Measurements from ENCODE around the gene ZBTB38. TPM values are rescaled to one million over a fixed set of nuclear protein-coding genes. Genes with fewer than 3 reads are reported as not detected.

Gene ZBTB38
- total RNA-seq, 1 experiment from 2014 or later: 46.7 TPM

DNA sequence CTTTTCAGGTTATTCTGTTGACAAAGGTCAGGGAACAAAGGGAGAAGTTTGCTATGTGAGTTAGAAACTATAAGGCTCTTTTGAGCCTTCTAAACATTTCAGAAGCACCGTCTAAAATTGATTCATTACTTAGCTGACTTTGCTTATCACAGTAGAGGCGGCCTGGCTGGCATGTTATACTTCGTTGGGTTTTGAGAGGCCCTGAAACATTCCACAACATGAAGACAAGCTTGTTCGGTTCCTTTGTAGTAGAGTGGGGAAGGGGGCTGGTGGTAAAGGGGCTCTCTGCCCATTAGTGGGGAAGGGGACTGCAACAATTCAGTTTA lies 23.6 kb downstream of the ZBTB38 start:
- H3K27me3 ChIP-seq (ENCODE audit: control insufficient read depth, insufficient read depth, low read length): no peaks in the 10 kb centered on the region
- in situ Hi-C loops (cut with HindIII; ENCODE audit: low pct_unique_long_range_greater_than_20kb, low sequenced_read_pairs): no loop called here
- H3K36me3 ChIP-seq (ENCODE audit: control insufficient read depth, insufficient read depth, low read length): no peaks in the 10 kb centered on the region
- BruUV-seq (replicated peaks): no TSS peak
- no peaks in the 10 kb centered on the region; the same call in 1 of the 2 replicates for H3K4me1 ChIP-seq (ENCODE audit: control insufficient read depth, insufficient read depth, low read length)
- ChIA-PET CTCF (no interaction called here), POLR2A (no interaction called here)
- no peak for TF ChIP-seq POLR2AphosphoS5 (IDR thresholded peaks at IDR 0.05; ENCODE audit: low read depth, low read length)
- TF ChIP-seq, protein P1, sequence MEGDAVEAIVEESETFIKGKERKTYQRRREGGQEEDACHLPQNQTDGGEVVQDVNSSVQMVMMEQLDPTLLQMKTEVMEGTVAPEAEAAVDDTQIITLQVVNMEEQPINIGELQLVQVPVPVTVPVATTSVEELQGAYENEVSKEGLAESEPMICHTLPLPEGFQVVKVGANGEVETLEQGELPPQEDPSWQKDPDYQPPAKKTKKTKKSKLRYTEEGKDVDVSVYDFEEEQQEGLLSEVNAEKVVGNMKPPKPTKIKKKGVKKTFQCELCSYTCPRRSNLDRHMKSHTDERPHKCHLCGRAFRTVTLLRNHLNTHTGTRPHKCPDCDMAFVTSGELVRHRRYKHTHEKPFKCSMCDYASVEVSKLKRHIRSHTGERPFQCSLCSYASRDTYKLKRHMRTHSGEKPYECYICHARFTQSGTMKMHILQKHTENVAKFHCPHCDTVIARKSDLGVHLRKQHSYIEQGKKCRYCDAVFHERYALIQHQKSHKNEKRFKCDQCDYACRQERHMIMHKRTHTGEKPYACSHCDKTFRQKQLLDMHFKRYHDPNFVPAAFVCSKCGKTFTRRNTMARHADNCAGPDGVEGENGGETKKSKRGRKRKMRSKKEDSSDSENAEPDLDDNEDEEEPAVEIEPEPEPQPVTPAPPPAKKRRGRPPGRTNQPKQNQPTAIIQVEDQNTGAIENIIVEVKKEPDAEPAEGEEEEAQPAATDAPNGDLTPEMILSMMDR (IDR thresholded peaks at IDR 0.05): no peak
- no peak for TF ChIP-seq SIN3A (IDR thresholded peaks at IDR 0.05; ENCODE audit: borderline replicate concordance, insufficient read depth, low read depth, low read length)
- TF ChIP-seq, protein P2, sequence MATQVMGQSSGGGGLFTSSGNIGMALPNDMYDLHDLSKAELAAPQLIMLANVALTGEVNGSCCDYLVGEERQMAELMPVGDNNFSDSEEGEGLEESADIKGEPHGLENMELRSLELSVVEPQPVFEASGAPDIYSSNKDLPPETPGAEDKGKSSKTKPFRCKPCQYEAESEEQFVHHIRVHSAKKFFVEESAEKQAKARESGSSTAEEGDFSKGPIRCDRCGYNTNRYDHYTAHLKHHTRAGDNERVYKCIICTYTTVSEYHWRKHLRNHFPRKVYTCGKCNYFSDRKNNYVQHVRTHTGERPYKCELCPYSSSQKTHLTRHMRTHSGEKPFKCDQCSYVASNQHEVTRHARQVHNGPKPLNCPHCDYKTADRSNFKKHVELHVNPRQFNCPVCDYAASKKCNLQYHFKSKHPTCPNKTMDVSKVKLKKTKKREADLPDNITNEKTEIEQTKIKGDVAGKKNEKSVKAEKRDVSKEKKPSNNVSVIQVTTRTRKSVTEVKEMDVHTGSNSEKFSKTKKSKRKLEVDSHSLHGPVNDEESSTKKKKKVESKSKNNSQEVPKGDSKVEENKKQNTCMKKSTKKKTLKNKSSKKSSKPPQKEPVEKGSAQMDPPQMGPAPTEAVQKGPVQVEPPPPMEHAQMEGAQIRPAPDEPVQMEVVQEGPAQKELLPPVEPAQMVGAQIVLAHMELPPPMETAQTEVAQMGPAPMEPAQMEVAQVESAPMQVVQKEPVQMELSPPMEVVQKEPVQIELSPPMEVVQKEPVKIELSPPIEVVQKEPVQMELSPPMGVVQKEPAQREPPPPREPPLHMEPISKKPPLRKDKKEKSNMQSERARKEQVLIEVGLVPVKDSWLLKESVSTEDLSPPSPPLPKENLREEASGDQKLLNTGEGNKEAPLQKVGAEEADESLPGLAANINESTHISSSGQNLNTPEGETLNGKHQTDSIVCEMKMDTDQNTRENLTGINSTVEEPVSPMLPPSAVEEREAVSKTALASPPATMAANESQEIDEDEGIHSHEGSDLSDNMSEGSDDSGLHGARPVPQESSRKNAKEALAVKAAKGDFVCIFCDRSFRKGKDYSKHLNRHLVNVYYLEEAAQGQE (IDR thresholded peaks at IDR 0.05; ENCODE audit: insufficient read depth in 1 of 2, low read depth in 2 of 2, low read length in 1 of 2): no peak
- TF ChIP-seq TCF7L2 (IDR thresholded peaks at IDR 0.05; ENCODE audit: low read depth, low read length): no peak
- ATAC-seq (no peak), DNase-seq (ENCODE audit: low read depth, low spot score) (no peak)
- no peak overlapping the region for H3K4me3 ChIP-seq (ENCODE audit: low read depth in 2 of 2, low read length in 2 of 2)
- peaks cover 4% of the 10 kb centered on the region; the same call in 1 of the 2 replicates for H3K9me3 ChIP-seq (ENCODE audit: control insufficient read depth, insufficient read depth, low read depth, low read length)
- H3K27ac ChIP-seq (ENCODE audit: low read length): no peak overlapping the region
- intact Hi-C loops (cut with micrococcal nuclease; ENCODE audit: unreplicated experiment): no loop called here

DNA sequence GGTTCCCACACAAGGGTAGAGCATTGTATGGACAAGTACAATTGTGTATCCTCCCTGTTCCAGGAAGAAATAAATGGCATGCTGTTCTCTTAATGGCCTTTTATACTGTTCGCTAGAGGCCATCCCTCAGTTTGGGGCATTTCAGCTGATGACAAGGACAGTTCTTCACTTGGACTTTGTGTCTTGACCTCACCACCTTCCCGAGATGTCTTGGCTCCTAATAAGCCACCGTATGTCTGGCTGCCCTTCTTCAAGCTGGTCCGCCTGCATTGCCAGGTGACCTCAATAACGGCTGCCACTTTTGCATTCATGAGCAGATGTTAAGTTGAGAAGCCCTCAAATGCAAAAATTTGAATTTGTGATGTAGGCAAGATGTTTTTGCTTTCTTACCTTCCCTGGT lies 24.1 kb downstream of the ZBTB38 start:
- no peak overlapping the region for H3K4me3 ChIP-seq (ENCODE audit: low read depth in 2 of 2, low read length in 2 of 2)
- H3K36me3 ChIP-seq (ENCODE audit: control insufficient read depth, insufficient read depth, low read length): no peaks in the 10 kb centered on the region
- TF ChIP-seq SIN3A (IDR thresholded peaks at IDR 0.05; ENCODE audit: borderline replicate concordance, insufficient read depth, low read depth, low read length): no peak
- no peak for TF ChIP-seq TCF7L2 (IDR thresholded peaks at IDR 0.05; ENCODE audit: low read depth, low read length)
- TF ChIP-seq, protein P2 (IDR thresholded peaks at IDR 0.05; ENCODE audit: insufficient read depth in 1 of 2, low read depth in 2 of 2, low read length in 1 of 2): no peak
- no peak for TF ChIP-seq POLR2AphosphoS5 (IDR thresholded peaks at IDR 0.05; ENCODE audit: low read depth, low read length)
- TF ChIP-seq, protein P1 (IDR thresholded peaks at IDR 0.05): no peak
- H3K27ac ChIP-seq (ENCODE audit: low read length): no peak overlapping the region
- ChIA-PET CTCF (no interaction called here), POLR2A (no interaction called here)
- ATAC-seq (no peak), DNase-seq (ENCODE audit: low read depth, low spot score) (no peak)
- H3K4me1 ChIP-seq (ENCODE audit: control insufficient read depth, insufficient read depth, low read length): no peaks in the 10 kb centered on the region; the same call in 1 of the 2 replicates
- H3K9me3 ChIP-seq (ENCODE audit: control insufficient read depth, insufficient read depth, low read depth, low read length): peaks cover 5% of the 10 kb centered on the region; the same call in 1 of the 2 replicates
- no TSS peak for BruUV-seq (replicated peaks)
- in situ Hi-C loops (cut with HindIII; ENCODE audit: low pct_unique_long_range_greater_than_20kb, low sequenced_read_pairs): no loop called here
- H3K27me3 ChIP-seq (ENCODE audit: control insufficient read depth, insufficient read depth, low read length): no peaks in the 10 kb centered on the region
- intact Hi-C loops (cut with micrococcal nuclease; ENCODE audit: unreplicated experiment): no loop called here
